ENCODE results near the gene NEURL1B.

DNA sequence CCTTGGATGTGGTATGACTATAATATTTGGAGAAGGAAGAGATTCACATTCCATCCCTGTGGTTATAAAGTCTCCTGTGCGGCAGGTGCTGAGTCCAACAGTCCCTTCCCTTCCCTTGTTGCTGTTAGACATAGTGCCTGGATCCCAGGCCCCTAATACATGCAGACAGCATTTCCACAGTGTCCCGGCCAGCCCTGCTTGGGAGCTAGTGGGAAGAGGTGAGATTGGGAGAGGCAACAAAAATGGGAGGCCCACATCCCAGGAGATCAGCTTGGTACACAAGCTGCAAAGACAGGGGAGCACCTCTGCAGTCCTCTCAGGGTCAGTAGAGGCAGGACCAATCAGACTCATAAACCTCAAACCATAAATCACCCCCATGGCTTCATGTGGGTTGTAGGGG lies 3.3 kb upstream of the NEURL1B start:
- no peak for TF ChIP-seq CTCF (IDR thresholded peaks at IDR 0.05)
- no peak for TF ChIP-seq EZH2 (IDR thresholded peaks at IDR 0.05; ENCODE audit: borderline replicate concordance, insufficient read depth, low read depth, low read length, poor library complexity, severe bottlenecking)

Data from B cell (primary cell).